ENCODE measurements around the gene SLC36A4.
"Not testable (repeated sequence)": the region's sequence is repeated elsewhere in the genome, so short reads cannot be mapped to it uniquely, and the experiment has no call there.

Gene SLC36A4

GRCh38 chr11:93117565-93117964 lies 80.2 kb downstream of the SLC36A4 start:
- DNase-seq = no peak

GRCh38 chr11:93116641-93117441 lies 81.0 kb downstream of the SLC36A4 start:
- no peak for DNase-seq

- DNase-seq = no peak
Observed at GRCh38 chr11:93114304-93114703, 83.5 kb downstream of the SLC36A4 start.

DNA sequence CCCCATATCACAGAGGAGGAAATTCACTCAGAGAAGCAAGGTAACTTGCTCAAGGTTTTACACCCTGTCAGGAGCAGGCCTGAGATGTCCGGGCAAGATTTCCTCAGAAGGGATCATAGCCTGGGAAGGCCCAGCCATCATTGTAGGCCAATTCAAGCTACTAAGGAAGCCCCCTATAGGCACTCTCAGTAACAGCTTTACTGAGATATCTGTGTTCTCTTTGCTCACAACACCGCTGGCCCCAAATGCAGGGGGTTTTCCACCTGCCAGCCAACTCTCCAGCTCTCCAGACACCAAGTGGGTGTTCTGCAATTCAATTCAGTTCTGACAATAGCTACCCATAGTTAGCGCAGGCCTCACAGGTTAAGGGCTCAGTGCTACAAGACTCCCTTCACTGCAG lies 84.0 kb downstream of the SLC36A4 start:
- no peak for DNase-seq

GRCh38 chr11:93111147-93111546 lies 86.6 kb downstream of the SLC36A4 start:
- DNase-seq = not testable (repeated sequence)

GRCh38 chr11:93100211-93100610 lies 97.6 kb downstream of the SLC36A4 start:
- DNase-seq = no peak

DNA sequence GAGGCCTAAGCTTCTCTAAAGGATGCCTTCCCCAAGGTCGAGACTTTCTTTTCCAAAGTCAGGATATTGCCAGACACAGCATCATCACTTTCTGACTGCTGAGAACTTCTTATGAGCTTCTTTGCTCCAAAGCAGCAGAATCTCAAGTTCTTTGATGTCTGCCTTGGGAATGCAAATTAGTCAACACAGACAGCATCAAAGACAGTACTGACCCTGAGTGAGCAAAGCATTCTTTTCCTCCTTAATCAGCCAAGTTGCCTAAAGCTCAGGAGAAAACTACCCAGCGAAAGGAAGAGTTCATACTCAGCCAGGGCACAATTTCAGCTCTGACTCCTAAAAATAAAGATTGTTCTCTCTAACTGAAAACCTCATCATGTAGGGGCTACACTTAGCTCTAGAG lies 98.0 kb downstream of the SLC36A4 start:
- no peak for DNase-seq

All from NCI-H187 treated with DMSO at 0.1 percent for 48 hours (cell line).